Measurements from ENCODE around the gene TLDC2. TPM values are rescaled to one million over a fixed set of nuclear protein-coding genes. Genes with fewer than 3 reads are reported as not detected.

Gene TLDC2
- total RNA-seq, 1 donor from 2014 or later: 0.59 TPM

DNA sequence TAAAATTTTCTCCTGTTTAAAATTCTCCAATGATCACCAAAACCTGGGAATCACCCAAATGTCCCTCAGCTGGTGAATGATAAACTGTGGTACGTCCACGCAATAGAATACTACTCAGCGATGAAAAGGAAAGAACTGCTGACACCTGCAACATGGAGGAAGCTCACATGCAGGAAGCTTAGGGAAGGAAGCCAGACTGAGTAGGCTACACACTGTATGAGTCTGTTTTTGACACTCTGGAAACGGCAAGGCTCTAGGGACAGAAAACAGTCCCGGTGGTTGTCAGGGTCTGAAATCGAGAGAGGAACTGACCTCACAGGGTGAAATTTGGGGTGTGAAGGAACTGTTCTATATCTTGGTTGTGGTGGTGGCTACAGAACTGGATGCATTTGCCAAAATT is 25.2 kb upstream of the TLDC2 start:
- no peak for DNase-seq

- no peak for DNase-seq
Observed at GRCh38 chr20:36851490-36851889, 24.4 kb upstream of the TLDC2 start.

DNA sequence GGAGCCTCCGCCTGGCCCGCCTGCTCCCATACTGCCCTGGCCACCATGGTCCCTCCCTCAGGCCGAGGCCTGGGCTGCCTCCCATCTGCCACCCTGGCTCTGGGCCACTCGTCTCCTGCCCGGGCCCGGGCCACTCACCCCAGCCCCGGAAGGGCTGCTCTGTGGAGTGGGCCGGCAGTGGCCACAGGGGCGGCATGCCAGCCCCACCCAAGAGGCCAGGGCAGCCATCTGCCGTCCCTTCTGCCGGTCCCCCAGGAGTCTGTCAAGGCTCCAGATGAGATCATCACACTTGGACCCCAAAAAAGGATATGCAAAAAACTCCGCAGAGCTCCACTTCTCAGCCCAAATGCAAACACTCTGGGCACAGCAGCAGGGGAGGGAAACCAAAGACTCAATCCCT is 23.8 kb upstream of the TLDC2 start:
- DNase-seq: no peak

DNA sequence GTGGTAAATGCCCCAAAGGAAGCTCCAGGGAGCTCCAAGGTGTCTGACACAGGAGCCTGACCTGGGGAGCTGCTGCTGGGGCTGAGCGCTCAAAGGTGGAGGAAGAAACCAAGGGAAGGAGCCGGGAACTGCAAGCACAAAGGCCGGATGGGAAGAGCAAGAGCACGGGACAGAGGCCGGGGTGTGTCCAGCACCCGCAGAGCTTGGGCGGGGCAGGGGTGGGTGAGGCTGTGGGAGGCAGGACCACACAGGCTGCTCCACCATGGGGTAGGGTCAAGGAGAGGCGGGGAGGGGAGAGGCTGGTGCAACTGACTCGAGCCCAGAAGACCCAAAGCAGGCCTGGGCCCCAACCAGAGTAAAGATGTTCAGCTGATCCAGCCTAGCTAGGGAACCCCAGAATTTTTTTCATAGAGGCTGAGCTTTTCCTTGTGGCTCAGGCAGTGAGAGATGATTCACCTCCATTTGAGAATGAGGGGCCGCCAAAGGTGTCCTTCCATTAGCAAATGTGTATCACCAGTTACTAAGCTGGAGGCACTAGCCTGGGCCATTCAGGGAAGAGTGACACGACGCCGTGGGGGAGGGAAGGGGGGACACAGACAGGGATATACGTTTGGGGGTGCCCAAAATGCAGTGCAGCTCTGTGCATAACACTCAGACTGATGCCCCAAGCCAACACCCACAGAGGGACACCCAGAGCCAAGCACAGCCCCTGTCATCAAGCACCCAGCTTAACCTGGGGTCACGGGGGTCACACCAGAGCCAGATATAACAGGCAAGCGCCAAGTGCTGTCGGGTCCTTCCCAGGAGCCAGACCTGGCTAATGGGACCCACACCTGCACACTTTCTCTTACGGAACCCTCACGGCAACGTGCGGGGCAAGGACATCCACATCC is 21.3 kb upstream of the TLDC2 start:
- DNase-seq: no peak

DNA sequence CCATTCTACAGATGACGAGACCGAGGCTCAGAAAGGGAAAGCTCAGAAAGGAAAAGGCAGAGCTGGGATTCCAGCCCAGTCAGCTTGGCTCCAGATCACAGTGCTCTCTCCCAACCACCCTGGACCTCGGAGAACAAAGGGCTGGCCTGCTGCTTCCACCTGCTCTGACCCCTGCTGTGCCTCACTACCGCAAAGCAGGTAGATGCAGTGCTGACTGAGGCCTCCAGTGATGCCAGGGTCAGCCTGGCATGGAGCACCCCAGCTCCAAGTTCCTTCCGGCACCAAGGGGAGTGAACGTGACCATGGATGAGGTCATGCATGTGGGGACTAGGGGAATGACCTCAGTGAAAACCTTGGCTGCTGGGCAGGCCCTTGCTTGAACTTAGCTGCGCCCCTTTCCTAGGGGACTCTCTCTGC is 20.7 kb upstream of the TLDC2 start:
- DNase-seq: no peak

GRCh38 chr20:36856195-36856594 is 19.7 kb upstream of the TLDC2 start:
- DNase-seq: no peak

GRCh38 chr20:36856691-36857635 is 19.0 kb upstream of the TLDC2 start:
- no peak for DNase-seq

GRCh38 chr20:36859282-36859555 is 16.7 kb upstream of the TLDC2 start:
- DNase-seq: no peak

- no peak for DNase-seq
Observed at GRCh38 chr20:36859700-36860330, 16.1 kb upstream of the TLDC2 start.

DNA sequence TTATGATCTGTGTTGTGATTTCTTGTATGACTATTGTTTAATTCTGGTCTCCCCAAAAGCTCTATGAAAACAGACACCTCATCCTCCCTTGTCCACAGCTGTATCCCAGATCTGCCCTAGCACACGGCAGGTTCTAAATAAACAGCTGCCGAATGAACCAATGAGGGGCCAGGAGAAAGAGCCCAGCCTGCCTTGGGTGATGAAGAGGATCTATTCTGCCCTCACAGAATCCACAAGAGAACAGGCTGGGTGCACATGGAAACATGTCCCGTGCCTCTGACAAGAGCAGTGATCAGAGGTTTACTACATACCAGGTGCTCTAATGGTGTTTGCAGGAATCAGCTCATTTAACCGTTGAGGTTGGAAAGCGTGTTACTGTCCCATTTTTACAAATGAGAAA is 15.6 kb upstream of the TLDC2 start:
- DNase-seq: no peak

- DNase-seq: no peak
Observed at GRCh38 chr20:36860811-36861624, 14.9 kb upstream of the TLDC2 start.

GRCh38 chr20:36861625-36861874 is 14.4 kb upstream of the TLDC2 start:
- DNase-seq: no peak

DNA sequence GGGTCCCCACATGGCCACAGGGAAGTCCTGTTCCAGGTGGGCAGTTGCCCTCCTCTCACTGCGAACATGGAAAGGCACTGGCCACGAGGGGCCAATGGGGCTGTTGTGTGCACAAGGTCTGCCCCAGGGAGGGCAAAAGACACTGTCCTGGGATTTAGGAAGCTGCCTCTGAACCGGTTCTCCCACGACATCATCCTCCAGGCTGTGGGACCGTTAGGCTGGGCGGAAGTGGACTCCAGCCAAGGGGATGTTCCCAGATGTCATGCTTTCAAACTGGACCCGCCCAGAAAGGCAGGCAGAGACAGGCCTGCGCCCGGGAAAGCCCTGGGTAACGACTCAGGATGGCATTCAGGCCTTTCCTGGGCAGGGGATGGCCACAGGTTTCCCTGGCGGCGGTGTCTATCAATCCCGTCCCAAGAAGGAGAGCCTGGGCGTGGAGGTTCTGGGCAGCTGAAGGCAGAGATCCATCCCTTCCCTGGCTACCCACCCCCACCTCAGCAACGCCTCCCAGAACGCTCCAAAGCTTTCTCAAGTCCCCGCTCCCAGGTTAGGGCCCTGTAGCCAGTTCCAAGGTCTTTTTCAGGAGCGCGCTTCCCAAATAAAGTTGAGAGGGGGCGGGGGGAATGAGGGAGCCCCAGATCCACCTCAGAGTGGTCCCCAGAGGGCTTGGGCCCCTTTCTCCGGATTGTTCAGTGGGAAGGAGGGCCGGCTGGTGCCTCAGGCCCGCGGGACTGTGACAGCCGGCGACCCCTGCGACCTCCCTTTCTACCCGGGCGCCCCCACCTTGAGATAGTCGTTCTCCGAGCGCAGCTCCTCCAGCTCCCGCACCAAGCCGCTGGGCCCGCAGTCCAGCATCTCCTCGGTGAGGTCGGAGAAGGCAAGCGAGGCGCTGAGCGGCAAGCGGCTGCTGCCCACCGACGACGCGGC is 13.8 kb upstream of the TLDC2 start:
- DNase-seq: peak; percentile 79

DNA sequence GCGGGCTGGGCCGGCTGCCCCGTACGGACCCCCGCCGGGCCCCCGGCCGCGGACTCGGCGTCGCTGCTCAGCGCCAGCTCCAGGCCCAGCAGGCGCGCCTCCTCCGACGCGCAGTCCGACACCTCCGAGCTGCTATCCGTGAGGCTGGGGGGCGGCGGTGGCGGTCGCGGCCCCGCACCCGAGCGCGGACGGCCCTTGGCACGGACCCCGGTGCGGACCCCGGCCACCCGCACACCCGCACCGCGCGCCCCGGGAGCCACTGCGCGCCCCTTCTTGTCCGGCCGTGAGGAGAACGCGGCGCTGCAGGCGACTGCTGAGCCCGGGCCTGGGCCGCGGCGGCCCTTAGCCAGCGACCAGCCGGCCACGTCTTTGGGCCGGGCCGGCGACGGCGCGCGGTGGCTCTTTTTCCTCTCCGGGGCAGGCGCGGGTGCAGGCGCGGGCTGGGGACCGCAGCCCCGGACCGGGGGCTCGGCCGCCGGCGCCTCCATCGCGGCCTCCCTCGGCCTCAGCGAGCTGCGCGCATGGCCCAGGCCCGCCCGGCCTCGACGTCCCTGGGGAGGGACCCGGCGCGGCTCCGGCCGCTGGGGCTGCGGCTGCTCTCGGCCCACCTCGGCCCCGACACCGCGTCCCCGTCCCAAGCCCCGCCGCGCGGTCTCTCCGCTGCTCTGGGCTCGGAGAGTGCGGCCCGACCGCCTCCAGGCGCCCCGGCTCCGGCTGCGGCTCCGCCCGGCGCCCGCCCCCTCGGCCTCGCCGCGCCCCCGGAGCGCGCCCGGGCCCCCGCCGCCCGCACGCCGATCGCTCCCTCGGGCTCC is 12.9 kb upstream of the TLDC2 start:
- DNase-seq: no peak

DNA sequence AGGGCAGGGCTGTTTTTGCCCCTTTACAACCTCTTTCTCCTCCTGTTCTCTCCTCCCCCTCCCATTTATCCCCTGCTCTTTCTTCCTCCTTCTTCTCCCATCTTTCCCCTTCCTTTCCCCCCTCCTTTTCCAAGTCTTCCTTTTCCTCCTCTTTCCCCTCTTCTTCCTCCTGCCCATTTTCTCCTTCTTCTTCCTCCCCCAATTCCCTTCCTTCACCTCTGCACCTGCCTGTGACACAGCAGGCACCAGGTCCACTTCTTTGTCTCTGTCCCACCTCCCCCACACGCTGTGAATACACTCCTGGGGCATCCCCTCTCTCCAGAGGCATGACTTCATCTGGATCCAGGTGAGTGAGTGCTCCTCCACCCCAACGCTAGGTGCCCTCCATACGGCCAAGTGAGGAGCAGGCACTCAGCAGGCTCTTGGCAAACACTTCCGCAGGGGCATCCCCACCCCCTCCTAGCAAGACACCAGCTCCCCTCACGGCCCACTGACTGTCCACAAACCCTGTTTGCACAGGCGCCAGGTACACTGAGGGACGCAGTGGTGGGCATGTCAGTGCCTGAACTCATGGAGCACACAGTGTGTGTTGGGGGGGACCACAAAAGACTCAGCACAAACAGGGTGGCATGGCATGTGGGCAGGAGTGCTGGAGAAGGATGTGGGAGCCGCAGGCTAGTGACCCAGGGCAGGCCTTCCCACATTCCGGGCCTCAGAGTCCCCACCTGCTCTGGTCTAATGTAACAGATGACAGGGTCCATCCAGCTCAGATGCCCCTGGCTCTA is 10.7 kb upstream of the TLDC2 start:
- no peak for DNase-seq

DNA sequence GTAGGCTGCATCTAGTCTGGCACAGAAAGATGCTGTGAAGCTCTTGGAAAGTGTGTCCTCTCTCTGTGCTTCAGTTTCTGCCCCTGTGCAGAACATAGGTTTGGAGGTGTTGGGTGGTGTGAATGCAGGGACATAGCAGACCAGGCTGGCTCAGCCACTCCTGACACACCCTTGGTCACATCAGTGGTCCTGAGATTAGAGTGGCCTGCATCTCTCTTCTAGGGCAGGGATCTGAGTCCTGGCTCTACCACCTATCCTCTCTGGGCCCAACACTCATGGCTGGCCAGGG is 10.1 kb upstream of the TLDC2 start:
- DNase-seq: no peak

DNA sequence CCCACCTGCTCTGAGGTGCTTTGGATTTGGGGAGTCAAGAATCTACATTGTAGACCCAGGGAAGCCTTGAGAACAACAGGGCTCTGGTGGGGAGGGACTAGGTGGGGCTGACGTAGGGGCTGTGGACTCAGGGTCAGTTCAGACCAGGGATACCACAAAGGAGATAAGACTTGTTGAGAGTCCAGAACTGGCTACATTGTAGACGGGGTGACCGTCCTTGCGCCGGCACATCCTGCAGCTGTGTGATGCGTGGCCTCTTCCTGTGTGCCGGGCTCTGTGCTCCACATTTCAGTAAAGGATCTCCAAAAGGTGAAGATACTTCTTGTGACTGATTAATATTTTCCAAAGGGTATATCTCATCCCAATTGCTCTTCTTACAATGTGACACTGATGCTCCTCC is 9.8 kb upstream of the TLDC2 start:
- DNase-seq: no peak

GRCh38 chr20:36866681-36867495 is 9.1 kb upstream of the TLDC2 start:
- no peak for DNase-seq

Measured in skin of body (tissue), 2 donors.